ENCODE measurements around the gene C17orf67.

Gene C17orf67

GRCh38 chr17:56830726-56831368 lies 2.9 kb downstream of the C17orf67 start:
- no peak for TF ChIP-seq ZNF565 (CRISPR knock-in tag; conservative IDR thresholded peaks at IDR 0.05; ENCODE audit: low read depth)
- TF ChIP-seq ESRRG (CRISPR knock-in tag; IDR thresholded peaks at IDR 0.05), result no peak
- TF ChIP-seq RARB (CRISPR knock-in tag; IDR thresholded peaks at IDR 0.05), result no peak
- TF ChIP-seq ARNTL (CRISPR knock-in tag; IDR thresholded peaks at IDR 0.05; ENCODE audit: borderline replicate concordance, low read depth), result no peak
- TF ChIP-seq TSHZ2 (CRISPR knock-in tag; IDR thresholded peaks at IDR 0.05), result no peak
- TF ChIP-seq ZNF70 (CRISPR knock-in tag; IDR thresholded peaks at IDR 0.05), result no peak
- no peak for TF ChIP-seq TOX (CRISPR knock-in tag; IDR thresholded peaks at IDR 0.05; ENCODE audit: borderline replicate concordance)
- TF ChIP-seq ISL1 (CRISPR knock-in tag; IDR thresholded peaks at IDR 0.05), result no peak
- no peak for ATAC-seq

DNA sequence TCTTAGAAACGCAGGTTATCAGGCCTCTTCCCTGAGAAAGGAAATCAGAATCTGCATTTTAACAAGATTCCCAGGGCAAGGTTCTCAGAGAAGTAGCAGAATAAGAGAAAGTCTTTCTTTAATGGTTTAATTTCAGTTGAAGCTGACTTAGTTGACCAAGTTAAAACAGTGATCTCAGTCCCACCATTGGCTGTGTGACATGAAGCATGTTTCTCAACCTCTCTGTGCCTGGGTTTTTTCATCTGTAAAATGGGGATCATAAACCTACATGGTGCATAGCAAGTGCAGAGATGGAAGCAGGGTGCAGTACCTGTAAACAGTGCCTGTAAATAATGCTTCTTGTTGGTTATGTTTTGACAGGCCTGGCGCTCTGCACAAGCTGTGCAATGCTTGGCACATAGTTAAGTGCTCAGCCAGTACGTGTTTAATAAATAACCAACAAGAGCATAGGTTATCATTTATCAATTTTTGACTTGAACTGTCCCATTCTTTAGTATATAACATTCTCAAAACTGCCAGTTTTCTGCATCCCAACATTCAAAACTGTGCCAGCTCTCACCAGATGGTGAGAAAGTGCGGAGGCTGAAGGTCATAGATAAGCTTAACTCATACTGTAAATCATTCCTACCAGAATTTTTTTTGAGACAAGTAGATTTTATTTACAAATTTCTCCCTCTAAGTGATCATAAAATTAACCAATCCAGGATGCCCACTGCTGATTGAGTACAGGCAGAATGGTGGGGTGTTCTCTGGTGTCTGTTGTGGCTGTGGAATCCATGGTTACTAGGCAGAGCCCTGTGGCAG lies 6.9 kb downstream of the C17orf67 start:
- no peak for TF ChIP-seq OSR1 (CRISPR knock-in tag; IDR thresholded peaks at IDR 0.05)
- no peak for TF ChIP-seq ZNF8 (CRISPR knock-in tag; IDR thresholded peaks at IDR 0.05)
- no peak for TF ChIP-seq BACH2 (CRISPR knock-in tag; IDR thresholded peaks at IDR 0.05; ENCODE audit: borderline replicate concordance)
- TF ChIP-seq POU6F1 (CRISPR knock-in tag; IDR thresholded peaks at IDR 0.05; ENCODE audit: borderline replicate concordance, low read depth), result no peak
- TF ChIP-seq ESRRG (CRISPR knock-in tag; IDR thresholded peaks at IDR 0.05), result no peak
- TF ChIP-seq GLIS3 (CRISPR knock-in tag; IDR thresholded peaks at IDR 0.05), result no peak
- TF ChIP-seq ZNF565 (CRISPR knock-in tag; conservative IDR thresholded peaks at IDR 0.05; ENCODE audit: low read depth), result no peak
- no peak for TF ChIP-seq RARB (CRISPR knock-in tag; IDR thresholded peaks at IDR 0.05)
- TF ChIP-seq PPARA (CRISPR knock-in tag; IDR thresholded peaks at IDR 0.05; ENCODE audit: borderline replicate concordance), result no peak
- no peak for TF ChIP-seq ISL1 (CRISPR knock-in tag; IDR thresholded peaks at IDR 0.05)
- no peak for TF ChIP-seq ZFP30 (CRISPR knock-in tag; IDR thresholded peaks at IDR 0.05)
- no peak for TF ChIP-seq ARNTL (CRISPR knock-in tag; IDR thresholded peaks at IDR 0.05; ENCODE audit: borderline replicate concordance, low read depth)
- TF ChIP-seq ZFP3 (CRISPR knock-in tag; IDR thresholded peaks at IDR 0.05), result no peak
- no peak for TF ChIP-seq ZC3H10 (CRISPR knock-in tag; IDR thresholded peaks at IDR 0.05)
- no peak for TF ChIP-seq SNAI2 (CRISPR knock-in tag; IDR thresholded peaks at IDR 0.05)
- no peak for ATAC-seq

GRCh38 chr17:56824503-56824902 lies 9.2 kb downstream of the C17orf67 start:
- ATAC-seq, result no peak
- TF ChIP-seq POU6F1 (CRISPR knock-in tag; IDR thresholded peaks at IDR 0.05; ENCODE audit: borderline replicate concordance, low read depth), result no peak
- no peak for TF ChIP-seq ZFP30 (CRISPR knock-in tag; IDR thresholded peaks at IDR 0.05)
- no peak for TF ChIP-seq TCF4 (CRISPR knock-in tag; IDR thresholded peaks at IDR 0.05; ENCODE audit: borderline replicate concordance)
- no peak for TF ChIP-seq ESRRG (CRISPR knock-in tag; IDR thresholded peaks at IDR 0.05)
- TF ChIP-seq ZC3H10 (CRISPR knock-in tag; IDR thresholded peaks at IDR 0.05), result no peak
- no peak for TF ChIP-seq RARB (CRISPR knock-in tag; IDR thresholded peaks at IDR 0.05)

DNA sequence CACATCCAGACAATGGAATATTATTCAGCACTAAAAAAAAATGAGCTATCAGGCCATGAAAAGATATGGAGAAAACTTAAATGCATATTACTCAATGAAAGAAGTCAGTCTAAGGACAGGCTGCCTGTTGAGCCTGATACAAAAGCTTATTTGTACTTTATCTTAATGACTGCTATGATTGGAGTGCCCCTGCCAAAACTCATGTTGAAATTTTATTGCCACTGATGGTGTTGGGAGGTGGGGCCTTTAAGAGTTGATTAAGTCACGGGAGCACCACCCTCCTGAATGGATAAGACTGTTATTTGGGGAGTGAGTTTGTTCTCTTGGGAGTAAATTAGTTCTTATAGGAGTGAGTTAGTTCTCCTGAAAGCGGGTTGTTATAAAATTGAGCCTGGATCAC lies 9.9 kb downstream of the C17orf67 start:
- ATAC-seq, result no peak
- TF ChIP-seq POU6F1 (CRISPR knock-in tag; IDR thresholded peaks at IDR 0.05; ENCODE audit: borderline replicate concordance, low read depth) (no peak), CREB5 (CRISPR knock-in tag; IDR thresholded peaks at IDR 0.05; ENCODE audit: low read depth) (no peak), ZNF8 (CRISPR knock-in tag; IDR thresholded peaks at IDR 0.05) (peak; percentile 39; the same call in 1 of the 2 replicates)

Measured in SK-N-SH treated with all-trans-retinoic acid at 6 μM for 48 hours (cell line).